Umbilical cord (tissue), 2 donors: ENCODE results near the gene ATP10A. TPM values are rescaled to one million over a fixed set of nuclear protein-coding genes. Genes with fewer than 3 reads are reported as not detected.
"Not testable (repeated sequence)": the region's sequence is repeated elsewhere in the genome, so short reads cannot be mapped to it uniquely, and the experiment has no call there.

Experiments used
- DNase-seq: peaks from one replicate; pipeline ENCODE4 v3.0.0-alpha.2; 2015; ENCODE audit warnings: low spot score
- total RNA-seq: library from RNA; depleted of rRNA; stranded (reverse); fragments of >200 nt; gene quantifications from one replicate; pipeline ENCODE4 v1.2.3, GENCODE V29; 2014; ENCODE audit warnings: low replicate concordance; ENCODE audit not compliant: insufficient read depth

ATP10A gene
- total RNA-seq, 1 donor from 2014 or later: 18.3 TPM

DNA sequence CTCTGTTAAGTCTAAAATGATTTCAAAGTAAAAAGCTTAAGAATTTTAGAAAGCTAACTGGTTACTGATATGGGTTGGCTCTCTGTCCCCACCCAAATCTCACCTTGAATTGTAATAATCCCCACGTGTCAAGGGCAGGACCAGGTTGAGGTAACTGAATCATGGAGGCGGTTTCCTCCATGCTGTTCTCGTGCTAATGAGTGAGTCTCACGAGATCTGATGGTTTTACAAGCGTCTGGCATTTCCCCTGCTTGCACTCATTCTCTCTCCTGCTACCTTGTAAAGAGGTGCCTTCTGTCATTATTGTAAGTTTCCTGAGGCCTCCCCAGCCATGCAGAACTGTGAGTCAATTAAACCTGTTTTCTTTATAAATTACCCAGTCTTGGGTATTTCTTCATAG, 7.1 kb downstream of the ATP10A start:
- DNase-seq: not testable (repeated sequence)

GRCh38 chr15:25852661-25853524, 10.2 kb downstream of the ATP10A start:
- DNase-seq: no peak

- no peak for DNase-seq
These were observed 11.1 kb downstream of the ATP10A start for GRCh38 chr15:25852027-25852426.

DNA sequence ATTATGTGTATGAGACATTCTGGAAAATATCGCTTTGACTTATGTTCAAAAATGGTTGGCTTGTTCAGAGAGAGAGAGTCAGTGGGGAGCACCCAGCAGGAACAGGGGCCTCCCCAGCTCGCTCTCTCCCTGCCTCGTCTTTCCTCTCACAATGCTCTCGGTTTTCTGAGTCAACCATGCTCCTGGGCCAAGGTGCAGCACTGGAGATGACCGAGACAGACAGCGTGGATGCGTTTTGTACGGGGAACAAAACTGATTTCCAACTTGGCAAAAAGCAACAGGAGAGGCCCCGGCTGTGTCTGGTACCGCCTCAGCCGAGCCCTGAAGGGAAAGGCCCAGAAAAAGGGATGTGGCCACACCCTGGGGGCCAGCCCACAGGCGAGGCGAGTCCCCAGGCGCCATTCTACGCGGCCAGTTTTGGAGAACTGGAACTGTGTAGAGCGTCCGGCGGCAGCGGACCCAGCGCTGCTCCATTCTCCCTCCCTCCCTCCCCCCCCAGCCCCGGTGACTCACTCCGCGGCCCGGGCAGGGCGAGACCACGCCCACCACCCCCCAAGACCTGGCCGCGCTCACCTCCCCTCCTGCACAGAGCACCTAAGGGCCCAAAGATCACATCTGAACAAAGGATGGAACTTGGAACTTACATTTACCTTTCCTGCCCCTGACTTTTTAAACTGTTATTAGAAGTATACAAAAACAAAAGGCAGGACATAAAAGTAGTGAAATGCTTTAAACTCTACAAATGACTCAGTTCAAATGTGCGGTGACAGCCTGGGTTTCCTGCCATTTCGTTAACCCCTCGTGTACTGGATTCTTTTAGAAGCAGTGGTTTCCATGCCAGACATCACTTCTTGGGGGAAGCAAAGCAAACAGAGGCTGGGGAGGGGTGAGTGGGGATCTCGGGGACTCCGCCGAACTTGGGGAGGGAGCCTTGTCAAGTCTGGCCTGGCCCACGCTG, 12.7 kb downstream of the ATP10A start:
- peak; percentile 83 for DNase-seq

- peak; percentile 79 for DNase-seq
These were observed 13.8 kb downstream of the ATP10A start for GRCh38 chr15:25849157-25849921.

- DNase-seq: no peak
These were observed 14.4 kb downstream of the ATP10A start for GRCh38 chr15:25848784-25849156.

DNA sequence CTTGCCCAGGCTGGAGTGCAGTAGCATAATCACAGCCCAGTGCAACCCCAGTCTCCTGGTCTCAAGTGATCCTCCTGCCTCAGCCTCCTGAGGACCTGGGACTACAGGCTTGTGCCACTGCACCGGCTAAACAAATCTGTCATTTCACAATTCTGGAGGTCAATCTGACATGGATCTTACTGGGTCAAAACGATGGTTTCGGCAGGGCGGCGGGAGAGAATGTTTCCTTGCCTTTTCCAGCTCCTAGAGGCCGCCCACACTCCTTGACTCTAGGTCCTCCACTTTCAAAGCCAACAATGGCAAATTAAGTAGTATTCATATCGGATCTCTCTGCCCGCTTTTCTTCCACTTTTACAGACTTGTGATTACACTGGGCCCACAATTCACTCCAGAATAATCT, 14.8 kb downstream of the ATP10A start:
- no peak for DNase-seq

- DNase-seq: no peak
These were observed 16.1 kb downstream of the ATP10A start for GRCh38 chr15:25847051-25847450.

DNA sequence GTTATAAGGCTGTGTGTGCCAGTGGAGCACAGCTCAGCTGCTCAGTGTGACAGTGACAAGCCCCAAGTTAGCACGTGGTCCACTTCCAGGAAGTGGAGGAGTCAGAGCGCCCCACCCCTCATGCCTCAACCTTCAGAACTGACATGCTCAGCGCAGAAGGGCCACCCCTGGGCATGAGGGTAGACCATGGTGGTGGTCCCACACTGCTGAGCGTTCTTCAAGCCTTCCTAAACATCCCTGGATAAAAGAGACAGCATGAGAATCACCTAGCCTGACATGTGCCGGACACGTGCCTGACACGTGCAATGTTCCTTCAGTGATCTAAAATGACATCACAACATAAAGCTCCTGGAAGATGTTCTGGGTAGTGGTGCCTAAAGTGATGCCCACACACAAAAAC, 16.8 kb downstream of the ATP10A start:
- DNase-seq: no peak

GRCh38 chr15:25844981-25845680, 18.0 kb downstream of the ATP10A start:
- DNase-seq: no peak

DNA sequence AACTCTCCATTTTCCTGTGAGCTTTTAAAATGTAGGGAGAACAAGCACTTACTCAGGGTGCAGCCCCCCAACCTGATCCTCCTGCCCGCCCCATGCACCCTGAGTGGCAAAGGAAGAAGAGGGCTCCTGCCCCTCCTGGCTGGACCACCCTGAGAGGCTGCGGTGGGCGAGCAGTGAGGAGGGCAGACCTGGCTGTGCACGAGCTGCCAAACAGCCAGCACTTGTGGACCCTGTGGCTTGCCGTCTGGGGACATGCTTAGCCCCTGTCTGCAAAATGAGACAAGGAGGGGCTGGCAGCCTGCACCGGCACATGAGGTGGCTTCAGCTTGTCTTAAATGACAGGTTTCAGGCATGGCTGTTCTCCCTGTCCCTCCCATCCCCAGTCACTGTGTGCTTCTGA, 18.6 kb downstream of the ATP10A start:
- no peak for DNase-seq

DNA sequence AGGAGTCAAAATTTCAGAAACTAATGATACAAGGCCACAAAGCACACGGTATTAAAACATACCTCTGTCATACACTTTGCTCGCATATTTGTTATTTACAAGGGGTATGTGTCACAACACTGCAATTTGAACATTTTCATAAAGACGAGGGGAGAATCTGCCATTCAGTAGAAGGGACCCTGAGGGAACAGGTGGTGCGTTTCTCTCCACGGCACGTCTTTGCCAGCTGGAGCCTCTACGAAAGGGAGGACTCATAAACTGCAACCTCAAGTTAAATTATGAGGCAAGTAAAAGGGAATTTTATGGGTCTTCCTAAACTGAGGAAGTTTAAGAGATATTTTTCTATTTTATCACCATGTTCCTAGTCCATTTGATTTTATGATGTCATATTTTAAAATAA, 19.1 kb downstream of the ATP10A start:
- DNase-seq: no peak

DNA sequence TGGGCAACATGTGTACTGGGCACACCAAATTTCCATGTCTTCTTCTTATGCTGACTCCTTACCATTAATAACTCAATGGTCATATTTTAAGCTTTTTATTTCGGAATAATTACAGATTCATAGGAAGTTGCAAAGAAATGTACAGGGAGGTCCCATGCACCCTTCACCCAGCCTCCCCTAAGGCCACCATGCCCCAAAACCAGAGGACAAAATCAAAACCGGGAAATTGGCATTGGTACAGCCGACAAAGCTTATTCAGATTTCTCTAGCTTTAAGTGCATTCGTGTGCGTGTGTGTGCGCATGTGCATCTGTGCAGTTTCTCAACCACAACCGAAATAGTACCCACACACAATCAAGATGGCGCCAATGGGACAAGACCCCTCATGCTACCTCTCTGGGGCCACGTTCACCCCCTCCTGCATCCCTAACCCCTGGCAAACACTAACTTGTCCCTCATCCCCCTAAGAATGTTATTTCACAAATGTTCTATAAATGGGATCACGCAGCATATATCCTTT, 23.4 kb downstream of the ATP10A start:
- no peak for DNase-seq

DNA sequence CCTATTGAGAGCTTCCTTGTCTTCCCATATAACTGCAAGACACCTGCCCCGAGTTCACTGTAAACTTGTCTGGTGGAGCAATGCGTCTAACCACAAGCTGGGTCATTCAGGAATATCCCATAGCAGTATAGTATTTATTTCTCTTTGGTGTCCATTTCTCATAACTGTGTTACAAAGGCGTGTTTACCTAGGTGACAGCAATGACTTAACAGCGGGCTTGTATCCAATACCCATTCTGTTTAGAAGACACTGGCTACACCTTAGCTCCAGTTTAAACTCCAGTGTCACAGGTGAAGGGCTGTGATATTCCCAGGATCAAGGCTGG, 24.3 kb downstream of the ATP10A start:
- DNase-seq: no peak

GRCh38 chr15:25838191-25838870, 24.8 kb downstream of the ATP10A start:
- DNase-seq: no peak

- DNase-seq: peak; percentile 42
These were observed 31.0 kb downstream of the ATP10A start for GRCh38 chr15:25832158-25832557.

GRCh38 chr15:25830844-25831451, 32.2 kb downstream of the ATP10A start:
- peak; percentile 85 for DNase-seq

- DNase-seq: no peak
These were observed 34.1 kb downstream of the ATP10A start for GRCh38 chr15:25829073-25829472.

GRCh38 chr15:25825207-25825606, 37.9 kb downstream of the ATP10A start:
- no peak for DNase-seq

DNA sequence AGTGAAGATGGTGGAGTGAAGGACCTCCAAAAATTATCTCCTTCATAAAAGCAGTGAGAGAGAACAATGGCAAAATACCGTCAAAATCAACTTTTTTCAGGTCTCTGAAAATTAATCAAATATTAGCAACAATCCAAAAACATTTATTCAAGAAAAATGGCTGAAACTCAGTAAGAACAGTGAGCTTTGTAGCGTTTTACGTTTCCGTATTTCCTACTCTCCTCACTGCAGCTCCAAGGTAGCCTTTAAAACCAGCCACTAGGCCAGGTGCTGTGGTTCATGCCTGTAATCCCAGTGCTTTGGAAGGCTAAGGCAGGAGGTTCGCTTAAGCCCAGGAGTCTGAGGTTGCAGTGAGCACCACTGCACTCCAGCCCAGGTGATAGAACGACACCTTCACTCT, 38.5 kb downstream of the ATP10A start:
- DNase-seq: no peak
